C4-2B (cell line): ENCODE results near the gene RNU1-2.
"Not testable (repeated sequence)": the region's sequence is repeated elsewhere in the genome, so short reads cannot be mapped to it uniquely, and the experiment has no call there.

Experiments
- CTCF ChIP-seq: fragments of 450-650 bp; conservative IDR thresholded peaks from 2 replicates; pipeline ENCODE4 v1.5.1; 2017; ENCODE audit warnings: mild to moderate bottlenecking
- ZFX ChIP-seq: fragments of 450-650 bp; IDR thresholded peaks from 2 replicates; pipeline ENCODE4 v1.6.1; 2017

GRCh38 chr1:16869996-16870395, 25.8 kb upstream of the RNU1-2 start:
- TF ChIP-seq CTCF, ZFX: not testable (repeated sequence)
